HT-29 (cell line): ENCODE data around the gene SHOC2. TPM values are rescaled to one million over a fixed set of nuclear protein-coding genes. Genes with fewer than 3 reads are reported as not detected.
"Not testable (repeated sequence)": the region's sequence is repeated elsewhere in the genome, so short reads cannot be mapped to it uniquely, and the experiment has no call there.

Source experiments
- DNase-seq: peaks from one replicate; pipeline ENCODE4 v3.0.0-alpha.2; 2015; ENCODE audit warnings: low spot score
- total RNA-seq: library from RNA; depleted of rRNA; stranded (reverse); fragments of >200 nt; shearing (Covaris generic); gene quantifications from 2 replicates; pipeline ENCODE4 v1.2.3, GENCODE V29; 2014

Gene SHOC2
- total RNA-seq, 1 experiment from 2014 or later = 6.4 TPM

DNA sequence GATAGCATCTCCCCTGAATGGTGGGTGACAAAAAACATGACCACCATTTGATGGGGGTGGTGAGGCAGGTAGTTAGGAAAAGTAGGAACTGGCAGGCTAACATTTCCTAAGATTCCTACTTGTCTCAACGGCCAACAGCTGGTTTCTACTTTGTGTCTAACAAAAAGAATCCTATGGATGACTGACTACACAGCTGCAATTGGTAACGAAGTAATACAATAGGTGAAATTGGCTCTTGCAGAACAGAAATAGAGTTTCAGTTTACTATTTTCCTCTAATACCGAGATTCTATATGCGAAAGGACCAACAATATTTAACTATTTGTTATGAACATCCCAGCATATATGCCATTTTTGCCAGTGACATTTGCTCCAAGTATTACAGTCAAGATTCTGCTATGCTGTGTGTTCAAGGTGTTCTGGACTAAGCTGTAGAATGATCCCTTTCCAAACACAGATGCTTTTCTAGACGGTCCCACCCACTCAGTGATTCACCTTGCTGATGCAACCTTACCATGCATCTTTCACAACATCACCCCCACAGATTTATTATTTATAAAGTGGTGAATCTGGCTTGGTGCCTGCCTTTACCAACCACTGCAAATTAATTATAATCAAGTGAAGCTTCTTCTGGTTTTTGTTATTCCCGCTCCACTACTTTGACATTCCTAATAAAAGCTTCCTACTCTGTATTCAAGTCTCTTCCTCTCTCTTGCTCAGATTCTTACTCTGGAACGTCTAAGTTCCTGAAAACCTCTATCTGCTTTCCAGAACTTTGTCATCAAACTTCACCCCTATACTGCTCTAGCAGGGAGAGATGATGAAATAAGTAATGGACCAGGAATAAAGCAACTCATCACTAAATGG lies 17.2 kb upstream of the SHOC2 start:
- no peak for DNase-seq

DNA sequence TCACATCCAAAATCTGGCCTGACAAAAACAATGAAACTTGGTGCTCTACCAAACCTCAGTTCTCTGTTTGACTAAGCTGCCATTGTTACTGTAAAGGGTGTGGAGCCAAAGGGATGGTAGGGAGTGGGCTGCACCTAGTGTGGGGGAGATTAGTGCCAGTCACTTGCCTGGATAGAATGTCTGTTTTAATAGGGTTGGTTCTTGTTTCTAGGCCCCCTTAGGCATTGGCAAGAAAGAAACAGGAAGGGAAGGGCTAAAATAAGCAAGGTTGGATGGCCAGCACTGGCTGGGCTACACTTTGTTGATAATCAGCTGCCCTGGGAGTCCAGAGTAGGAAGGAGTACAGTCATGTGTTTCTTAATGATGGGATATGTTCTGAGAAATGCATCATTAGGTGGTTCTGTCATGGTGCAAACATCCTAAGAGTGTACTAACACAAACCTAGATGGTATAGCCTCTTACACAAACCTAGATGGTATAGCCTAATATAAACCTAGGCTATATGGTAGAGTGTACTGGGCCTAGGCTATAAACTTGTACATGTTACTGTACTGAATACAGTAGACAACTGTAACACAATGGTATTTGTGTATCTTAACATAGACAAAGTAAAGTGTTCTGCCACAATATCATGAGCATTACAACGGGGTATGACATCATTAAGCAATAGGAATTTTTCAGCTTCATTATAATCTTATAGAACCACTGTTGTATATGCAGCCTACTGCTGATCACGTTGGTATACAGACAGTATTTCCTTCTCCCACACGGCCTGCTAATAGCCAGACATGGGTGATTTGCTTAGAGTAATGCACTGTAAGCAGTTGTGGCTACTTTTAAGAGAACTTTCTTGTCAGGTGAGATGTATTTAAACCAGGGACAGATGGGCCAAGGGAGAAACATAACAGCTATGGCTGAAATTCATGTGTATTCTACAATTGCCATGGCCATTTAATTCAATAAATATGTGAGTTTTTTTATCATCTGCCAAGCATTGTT lies 15.8 kb upstream of the SHOC2 start:
- DNase-seq = no peak

DNA sequence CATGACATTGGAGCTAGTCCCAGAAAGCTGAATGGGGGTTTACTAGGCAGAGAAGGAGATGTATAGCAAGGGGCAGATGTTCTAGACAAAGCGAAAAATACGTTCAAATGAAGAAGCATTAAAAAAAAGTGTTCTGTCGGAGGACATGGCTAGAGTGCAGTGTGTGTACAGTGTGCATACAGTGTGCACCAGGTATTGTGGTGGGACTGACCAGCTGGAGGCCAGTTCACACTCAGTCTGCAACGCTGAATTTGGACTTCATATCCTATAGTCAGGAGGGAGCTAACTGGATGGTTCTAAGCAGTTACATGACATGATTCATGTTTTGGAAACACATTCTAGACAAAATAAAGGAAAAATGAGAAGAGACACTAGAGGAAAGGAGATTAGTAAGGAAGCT lies 9.3 kb upstream of the SHOC2 start:
- DNase-seq = no peak

DNA sequence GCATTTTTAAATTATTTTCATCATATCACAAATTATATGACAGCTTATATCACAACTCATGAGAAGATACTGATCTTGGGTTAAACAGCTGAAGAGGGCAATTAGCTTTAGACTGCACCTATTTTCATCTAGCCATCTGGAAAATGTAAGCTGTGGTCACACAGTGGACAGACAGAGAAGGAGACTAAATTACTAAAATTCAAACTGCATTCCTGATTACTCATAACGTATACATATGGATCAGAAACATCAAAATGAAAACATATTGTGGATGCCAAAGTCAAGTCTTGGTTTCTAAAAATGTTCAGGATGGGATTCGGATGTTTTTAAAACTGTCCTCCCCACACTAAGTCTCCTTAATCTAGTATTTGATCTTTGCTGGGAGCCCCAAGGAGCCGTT lies 7.0 kb upstream of the SHOC2 start:
- DNase-seq = no peak

DNA sequence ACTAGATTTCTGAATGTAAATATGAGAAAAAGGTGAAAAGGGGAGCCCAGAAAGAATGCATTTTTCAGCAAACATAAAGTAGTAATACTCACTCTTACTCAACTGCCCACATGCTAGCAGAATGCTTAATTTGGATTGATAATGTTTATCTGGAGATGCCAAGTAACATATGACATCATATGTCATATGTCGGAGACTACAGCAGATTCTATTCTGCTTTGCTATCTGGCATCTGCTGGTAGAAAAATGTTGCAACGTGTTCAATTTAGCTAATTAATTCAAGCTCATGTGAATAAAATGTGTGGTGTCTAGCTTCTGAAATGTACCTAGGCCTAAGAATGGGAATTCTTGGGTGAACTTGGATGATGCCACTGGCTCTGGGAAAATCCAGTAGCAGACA lies 5.0 kb upstream of the SHOC2 start:
- DNase-seq = no peak

DNA sequence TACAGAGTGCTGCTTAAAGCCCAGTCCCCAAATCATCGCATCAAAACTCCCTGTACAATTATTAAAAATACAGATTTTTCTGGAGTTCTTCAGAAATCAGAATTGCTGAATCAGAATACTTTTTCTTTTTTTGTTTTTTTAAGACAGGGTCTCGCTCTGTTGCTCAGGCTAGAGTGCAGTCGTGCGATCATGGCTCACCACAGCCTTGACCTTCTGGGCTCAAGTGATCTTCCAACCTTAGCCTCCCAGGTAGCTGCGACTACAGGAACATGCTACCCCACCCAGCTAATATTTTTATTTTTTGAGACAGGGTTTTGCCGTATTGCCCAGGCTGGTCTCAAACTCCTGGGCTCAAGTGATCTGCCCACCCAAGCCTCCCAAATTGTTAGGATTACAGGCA lies 4.4 kb upstream of the SHOC2 start:
- no peak for DNase-seq

DNA sequence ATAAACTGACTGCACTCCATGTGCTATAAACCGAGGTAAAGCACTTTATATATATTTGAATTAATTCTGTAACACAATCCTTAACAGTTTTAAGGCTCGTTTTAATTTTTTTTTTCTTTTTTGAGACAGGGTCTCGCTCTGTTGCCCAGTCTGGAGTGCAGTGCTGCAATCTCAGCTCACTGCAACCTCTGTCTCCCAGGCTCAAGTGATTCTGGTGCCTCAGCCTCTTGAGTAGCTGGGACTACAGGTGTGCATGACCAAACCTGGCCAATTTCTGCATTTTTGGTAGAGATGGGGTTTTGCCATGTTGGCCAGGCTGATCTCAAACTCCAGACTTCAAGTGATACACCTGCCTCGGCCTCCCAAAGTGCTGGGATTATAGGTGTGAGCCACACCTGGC lies 3.8 kb upstream of the SHOC2 start:
- not testable (repeated sequence) for DNase-seq

DNA sequence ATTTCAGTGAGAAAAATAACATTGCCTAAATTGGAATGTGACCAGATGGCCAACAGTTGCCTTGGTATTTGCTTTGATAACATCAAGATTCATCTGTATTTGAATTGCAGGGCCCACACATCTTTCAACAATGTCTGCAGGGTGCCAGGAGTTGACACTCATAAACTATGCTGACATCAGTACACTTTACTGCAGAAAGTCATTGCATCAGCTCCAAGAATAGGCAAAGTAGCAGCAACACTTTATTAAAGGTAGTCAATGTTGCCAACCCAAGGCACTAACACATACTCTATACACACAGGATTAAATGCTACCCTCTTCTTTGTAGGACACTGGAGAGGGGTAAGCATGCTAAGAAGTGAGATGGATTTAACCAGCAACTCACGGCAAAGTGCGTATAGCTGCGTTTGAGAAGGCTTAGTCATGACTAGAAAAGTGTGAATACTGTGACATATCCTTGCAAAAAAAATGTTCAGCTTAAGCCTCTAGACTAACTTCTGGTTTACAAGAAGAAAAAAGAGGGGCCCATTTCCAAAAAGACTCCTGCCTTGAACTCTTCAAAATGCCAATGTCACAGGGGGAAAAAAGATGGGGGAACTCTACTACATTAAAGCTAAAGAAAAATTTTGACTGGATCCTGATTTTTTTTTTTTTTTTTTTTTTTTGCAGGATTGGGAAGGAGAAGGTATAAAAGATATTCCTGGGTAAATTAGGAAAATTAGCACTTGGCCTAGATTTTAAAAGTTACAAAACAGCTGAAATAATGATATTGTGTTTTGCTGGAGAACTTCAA lies 2.7 kb upstream of the SHOC2 start:
- no peak for DNase-seq

DNA sequence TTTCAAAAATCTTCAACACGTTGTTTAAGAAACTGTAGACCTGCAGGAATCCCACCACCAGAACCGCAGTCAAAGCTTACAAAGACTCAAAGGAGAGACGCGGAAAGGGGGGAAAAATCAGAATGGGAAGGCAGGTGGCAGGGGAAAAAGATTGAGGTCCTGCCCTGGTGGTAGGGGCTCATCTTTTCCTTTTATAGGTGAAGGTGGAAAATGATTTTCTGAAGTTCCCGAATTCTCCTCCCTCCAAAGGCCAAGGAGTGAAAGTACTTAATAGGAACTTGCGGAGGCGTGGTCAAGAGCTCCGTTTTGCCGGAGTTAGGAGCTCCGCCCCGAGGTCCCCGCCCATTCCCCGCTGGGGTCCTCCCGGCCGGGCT lies 1.1 kb upstream of the SHOC2 start:
- DNase-seq = peak; percentile 95

DNA sequence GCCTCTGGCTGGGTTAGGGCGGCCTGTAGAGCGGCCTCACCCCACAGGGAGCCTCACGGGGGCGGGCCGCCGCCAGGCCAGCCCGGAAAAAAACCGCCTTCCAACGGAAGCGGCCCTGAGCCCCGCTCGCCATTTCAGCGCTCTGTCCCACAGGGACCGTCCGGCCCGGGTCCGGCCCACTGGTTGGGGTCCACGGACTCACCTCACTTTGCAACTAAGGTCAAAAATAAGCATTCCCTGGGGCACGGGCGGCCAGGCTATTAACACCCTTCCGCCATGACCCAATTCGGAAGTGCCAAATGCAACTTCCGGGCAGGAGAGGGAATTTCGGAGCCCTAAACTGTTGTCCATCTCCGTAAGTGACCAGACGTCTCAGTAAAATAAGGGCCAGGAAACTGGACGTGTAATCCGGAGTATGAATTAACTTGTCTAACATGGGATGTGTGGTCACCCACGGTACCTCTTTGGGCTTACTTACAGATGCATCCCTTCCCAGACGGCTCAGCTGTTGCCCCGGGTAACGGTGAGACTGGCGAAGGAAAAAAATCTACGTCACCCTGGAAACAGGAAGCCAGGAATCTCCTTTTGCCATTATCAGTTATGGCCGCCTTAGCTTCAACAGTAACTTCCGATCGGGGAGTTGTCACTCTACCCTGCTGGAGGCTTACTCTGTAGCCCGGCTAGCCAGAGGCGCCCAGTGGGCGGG lies 608 bp upstream of the SHOC2 start, which contains the start of gene BBIP1:
TSS of gene BBIP1 (minus strand) at position 538 of the 706 bp plus-strand sequence. CDS start 1,023 bp downstream, outside the sequence.
- peak; percentile 99 for DNase-seq

DNA sequence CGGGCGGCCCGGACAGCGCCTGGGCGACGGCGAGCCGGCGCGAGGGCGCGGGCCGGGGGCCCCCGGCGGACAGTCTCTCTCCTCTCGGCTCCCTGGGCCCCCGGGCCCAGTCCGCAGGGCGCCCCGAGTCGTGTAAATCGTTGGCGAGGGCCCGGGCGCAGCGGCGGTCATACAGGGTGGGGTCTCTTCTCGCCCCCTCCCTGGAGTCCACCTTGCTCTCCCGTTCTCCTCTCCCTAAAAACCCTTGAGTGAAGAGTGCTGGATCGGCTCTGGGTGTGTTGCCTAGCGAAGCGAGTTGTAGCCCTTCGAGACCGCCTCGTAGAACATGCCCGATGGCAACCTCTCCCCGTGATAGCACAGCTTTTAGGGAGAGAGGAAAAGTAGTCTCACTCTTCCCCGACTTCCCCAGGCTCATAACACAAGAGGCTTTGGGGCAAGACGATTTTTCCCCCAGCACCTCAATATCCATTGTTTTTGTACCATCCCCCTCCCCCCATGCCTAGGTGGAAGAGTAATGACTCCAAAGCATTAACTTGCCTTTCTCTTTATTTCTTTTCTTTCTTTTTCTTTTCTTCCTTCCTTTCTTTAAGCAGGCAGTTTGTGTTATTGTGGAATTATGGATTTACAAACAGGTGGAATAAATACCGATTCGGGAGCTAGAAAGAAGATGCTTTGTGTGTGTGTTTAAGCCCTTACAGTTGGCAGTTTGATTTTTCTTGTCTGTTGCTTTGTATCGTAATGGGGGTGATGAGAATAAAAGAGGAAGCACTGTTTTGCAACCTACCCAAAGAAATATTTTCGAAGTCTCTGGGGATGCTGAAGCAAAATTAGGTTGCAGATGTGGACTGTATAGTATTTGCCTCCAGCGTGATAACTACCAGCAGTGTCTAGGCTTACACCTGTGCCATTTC lies 822 bp downstream of the SHOC2 start:
- DNase-seq = peak; percentile 82

DNA sequence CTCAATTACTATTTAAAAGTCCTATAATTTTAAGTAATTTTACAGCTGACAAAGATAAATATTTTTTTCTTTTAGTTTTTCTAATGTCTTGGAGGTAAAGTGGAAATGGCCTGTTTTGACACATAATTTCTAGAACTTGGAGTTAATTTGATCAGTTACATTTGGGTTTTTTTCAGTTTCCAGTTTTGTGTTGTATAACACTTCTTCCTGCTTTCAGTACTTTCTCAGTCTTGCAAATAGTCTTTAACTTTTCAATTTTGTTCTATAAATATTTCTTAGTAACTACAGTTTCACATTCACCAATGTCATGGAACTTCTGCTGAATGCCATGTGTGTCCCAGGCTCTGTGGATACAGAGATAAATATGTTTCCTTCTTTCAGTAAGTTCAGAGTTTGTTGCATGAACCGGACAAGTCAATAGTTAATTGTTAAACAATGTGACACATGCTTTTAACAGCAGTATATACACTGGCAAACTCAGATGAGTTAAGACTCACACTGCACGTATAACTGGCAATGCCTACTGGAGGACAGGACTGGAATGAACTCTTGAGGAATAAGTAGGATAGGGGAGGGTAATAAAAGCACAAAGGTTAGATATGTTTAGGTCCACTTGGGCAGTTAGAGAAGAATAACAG lies 4.6 kb downstream of the SHOC2 start:
- peak; percentile 59 for DNase-seq

DNA sequence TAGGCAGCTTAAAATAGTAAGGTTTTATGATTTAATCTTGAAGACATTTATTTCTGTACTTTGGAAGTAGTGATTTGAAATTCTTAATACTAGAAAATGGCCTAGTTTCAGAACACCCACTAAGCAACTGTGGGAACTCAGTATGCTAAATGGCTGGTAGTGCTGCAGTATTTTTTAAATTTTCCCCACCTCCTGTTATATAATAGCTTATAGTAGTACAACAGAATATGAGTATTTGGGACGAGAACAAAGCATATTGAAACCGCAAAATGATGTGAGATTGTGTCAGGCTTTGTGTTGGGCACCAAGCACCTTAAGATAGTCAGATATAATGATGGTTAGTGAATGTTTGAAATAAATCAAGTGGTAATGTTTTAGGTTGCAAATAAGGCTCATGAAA lies 8.1 kb downstream of the SHOC2 start:
- no peak for DNase-seq

DNA sequence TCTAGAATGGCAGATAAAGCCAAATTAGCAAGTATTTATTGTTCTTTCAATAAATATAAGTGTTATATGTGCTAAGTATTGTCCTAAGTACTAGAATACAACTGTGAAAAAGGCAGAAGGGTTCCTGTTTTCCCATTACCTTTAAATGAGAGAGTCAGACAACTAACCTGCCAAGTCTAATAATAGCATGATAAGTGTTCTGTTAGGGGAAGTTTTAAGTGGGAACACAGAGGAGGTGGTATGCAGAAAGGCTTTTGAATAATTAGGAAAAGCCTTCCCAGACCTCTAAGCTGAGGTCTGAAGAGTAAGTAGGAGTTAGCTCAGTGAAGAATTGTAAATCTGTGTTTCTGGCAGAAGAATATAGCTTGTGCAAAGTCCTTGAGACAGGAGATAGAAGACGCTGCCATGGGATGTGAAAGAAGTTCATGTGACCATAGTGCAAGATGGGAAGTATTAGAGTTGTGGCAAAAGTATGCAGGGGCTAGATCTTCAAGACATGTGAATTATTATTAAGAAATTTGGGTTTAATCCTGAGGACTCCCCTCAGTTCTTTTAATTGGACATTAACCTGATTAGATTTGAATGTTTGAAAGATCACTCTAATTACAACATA lies 12.5 kb downstream of the SHOC2 start:
- DNase-seq = no peak

DNA sequence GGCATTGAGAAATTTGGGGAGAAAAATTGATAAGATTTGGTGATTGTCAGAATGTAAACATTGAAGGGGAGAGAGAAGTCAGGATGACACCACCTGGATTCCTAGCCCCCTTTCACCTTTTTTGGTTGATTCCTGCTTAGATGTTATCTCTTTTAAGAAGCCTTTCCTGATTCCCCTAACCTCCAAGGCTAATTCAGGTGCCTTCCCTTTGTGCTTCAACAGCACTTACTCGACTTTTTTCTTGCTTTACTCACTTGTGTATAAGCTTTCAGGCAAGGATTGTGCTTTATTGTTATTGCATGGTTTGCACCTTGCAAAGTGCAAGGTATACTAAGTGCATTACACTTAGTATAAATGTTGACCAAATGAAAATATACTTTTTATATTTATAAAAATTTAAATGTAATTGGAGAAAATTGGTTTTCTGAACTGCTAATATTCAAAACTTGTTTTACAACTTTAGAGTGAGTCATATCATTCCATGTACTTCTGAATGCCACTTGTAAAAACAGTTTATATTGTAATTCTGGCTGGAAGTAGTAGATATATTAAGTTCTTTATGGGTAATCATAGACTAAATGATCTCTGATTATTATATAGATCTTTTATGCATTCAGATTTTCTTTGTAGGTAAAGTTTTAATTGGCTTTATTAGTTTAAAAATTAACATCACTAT lies 13.2 kb downstream of the SHOC2 start:
- DNase-seq = peak; percentile 49

DNA sequence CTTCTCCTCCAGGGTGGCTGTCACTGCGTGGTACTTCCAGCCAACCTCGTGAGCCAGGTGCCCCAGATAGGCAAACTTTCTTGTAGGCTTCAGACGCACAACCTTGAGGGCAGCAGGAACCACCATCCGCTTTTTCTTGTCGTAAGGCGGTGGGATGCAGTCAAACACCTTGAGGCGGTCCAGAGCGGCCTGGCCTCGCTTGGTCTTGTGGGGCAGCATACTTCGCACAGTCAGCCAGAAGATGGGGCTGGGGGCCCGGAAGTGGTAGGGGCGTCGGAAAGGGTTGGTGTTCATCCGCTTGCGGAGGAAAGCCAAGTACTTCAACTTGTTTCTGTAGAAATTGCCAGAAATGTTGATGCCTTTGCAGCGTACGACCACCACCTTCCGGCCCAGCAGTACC lies 17.4 kb downstream of the SHOC2 start:
- no peak for DNase-seq

DNA sequence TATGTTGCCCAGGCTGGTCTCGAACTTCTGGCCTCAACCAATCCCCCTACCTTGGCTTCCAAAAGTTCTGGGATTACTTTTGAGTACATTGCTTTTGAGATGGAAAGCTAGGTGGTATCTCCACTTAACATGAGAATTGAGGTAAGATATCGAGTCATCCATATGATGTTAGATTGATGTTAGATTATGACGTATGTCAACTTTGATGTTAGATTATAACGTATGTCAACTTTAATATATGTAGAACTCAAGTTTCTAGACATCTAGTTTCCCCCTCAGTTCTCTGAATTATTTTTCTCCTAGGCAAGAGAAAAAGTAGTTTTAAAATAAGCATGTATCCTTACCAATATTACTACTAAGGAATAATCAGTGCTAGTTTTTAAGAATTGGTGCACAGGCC lies 20.0 kb downstream of the SHOC2 start:
- DNase-seq = no peak

DNA sequence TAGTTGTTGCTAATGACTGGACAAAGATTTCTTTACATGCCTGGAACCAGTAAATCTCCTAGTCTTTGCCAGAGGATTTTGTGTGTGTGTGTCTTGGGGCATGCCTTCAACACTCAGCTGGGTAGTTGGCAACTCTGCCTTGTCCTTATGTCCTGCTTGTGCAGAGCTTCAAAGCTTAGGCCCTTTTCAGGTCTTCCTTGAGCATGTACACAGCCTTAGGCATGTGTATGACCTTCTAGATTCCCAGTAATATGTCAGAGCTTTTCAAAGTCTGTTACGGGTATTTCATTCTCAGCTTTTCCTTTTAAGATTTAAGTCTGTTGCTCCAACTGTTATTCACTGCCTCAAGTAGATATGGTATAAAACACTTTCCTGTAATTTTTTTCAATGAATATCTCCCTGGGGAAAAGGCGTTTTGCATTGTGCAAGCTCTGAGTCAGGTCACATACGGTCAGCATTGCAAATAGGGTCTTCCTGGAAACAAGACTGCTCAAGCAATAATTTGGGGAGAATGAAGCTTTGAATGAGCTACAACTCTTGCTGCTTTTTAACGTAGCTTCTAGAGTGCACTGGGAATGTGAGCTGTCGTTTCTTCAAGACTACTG lies 25.5 kb downstream of the SHOC2 start:
- DNase-seq = no peak
